Activated gamma-delta T cell treated with anti-CD3 and anti-CD28 coated beads, Interleukin-2, amount 50 U/mL, for 16 hours (primary cell): Measurements from ENCODE around the gene ULK2.
"Not testable (repeated sequence)": the region's sequence is repeated elsewhere in the genome, so short reads cannot be mapped to it uniquely, and the experiment has no call there.

Experiments used
- DNase-seq: peaks from one replicate; pipeline ENCODE4 v3.0.0-alpha.2; 2020; ENCODE audit warnings: low read depth

The ULK2 gene

GRCh38 chr17:19766421-19767270 lies 101.1 kb downstream of the ULK2 start:
- DNase-seq, result peak; percentile 62

GRCh38 chr17:19766016-19766415 lies 101.7 kb downstream of the ULK2 start:
- DNase-seq, result no peak

- DNase-seq, result not testable (repeated sequence)
These were observed 103.7 kb downstream of the ULK2 start for GRCh38 chr17:19763991-19764390.

GRCh38 chr17:19763416-19763815 lies 104.3 kb downstream of the ULK2 start:
- DNase-seq, result no peak

- DNase-seq, result peak; percentile 41
These were observed 105.2 kb downstream of the ULK2 start for GRCh38 chr17:19762515-19762961.

- DNase-seq, result no peak
These were observed 107.0 kb downstream of the ULK2 start for GRCh38 chr17:19760746-19761145.

- DNase-seq, result no peak
These were observed 107.9 kb downstream of the ULK2 start for GRCh38 chr17:19759568-19760549.

GRCh38 chr17:19757536-19758180 lies 110.1 kb downstream of the ULK2 start:
- DNase-seq, result no peak

- DNase-seq, result no peak
These were observed 111.2 kb downstream of the ULK2 start for GRCh38 chr17:19756546-19756945.

GRCh38 chr17:19755821-19756510 lies 111.8 kb downstream of the ULK2 start:
- no peak for DNase-seq

GRCh38 chr17:19755392-19755791 lies 112.3 kb downstream of the ULK2 start:
- DNase-seq, result no peak

GRCh38 chr17:19753661-19754463 lies 113.9 kb downstream of the ULK2 start:
- DNase-seq, result no peak

GRCh38 chr17:19753051-19753509 lies 114.7 kb downstream of the ULK2 start:
- no peak for DNase-seq

- no peak for DNase-seq
These were observed 115.3 kb downstream of the ULK2 start for GRCh38 chr17:19752216-19753050.

- no peak for DNase-seq
These were observed 116.9 kb downstream of the ULK2 start for GRCh38 chr17:19750835-19751234.

- DNase-seq, result no peak
These were observed 117.6 kb downstream of the ULK2 start for GRCh38 chr17:19750020-19750572.

- DNase-seq, result no peak
These were observed 118.9 kb downstream of the ULK2 start for GRCh38 chr17:19748807-19749193.

GRCh38 chr17:19747829-19748806 lies 119.6 kb downstream of the ULK2 start, which contains the start of gene ALDH3A1:
Gene ALDH3A1, minus strand, starts transcription at chr17:19748298. Its CDS starts 3,169 bp downstream, at chr17:19745129.
- no peak for DNase-seq
